LNCaP clone FGC (cell line): ENCODE measurements around the gene VIT.
A peak's percentile ranks its signal among the peaks of the same experiment; 100 is the strongest.

Experiments used
- DNase-seq: peaks from one replicate; pipeline ENCODE4 v3.0.0-alpha.2; 2011; ENCODE audit warnings: low read depth
- H3K4me3 ChIP-seq: 2 replicates; pipeline ENCODE4 v1.5.1; 2011; ENCODE audit warnings: mild to moderate bottlenecking, low read depth, low read length, control low read depth
- TF ChIP-seq, protein P1 (sequence below): IDR thresholded peaks from 2 replicates; pipeline ENCODE4 v1.5.1; 2012; ENCODE audit warnings: mild to moderate bottlenecking; ENCODE audit not compliant: control insufficient read depth, insufficient read depth; ENCODE audit errors: extremely low read depth

Gene VIT

DNA sequence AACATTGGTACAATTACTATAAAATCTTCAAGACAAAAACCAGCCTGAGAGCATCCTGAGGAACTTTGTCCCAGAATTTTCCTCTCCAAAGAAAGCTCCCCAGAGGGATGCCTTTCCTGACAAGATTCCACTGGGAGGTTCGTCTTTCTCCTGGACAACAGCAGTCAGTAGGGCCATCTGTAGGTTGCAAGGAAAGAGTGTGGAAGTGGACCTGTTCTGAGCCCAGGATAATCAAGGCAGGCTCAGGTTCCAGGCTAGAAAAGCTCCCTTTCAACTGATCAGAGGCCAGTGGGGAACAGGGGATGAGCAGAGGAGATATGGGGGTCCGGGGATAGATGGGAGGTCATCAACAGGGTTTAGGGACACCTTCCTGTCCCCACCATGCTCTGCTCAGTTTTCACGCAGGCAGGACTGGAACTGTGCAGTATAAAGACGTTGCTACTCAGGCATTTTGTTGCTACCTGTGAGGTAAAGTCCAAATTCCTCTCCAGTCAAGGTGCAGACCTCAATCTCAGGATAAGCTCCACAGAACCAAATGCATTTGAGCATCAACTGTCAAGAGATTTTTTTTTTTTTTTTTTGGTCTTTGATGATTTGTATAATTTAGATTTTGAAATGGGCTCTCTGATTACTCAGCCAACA lies 143.6 kb downstream of the VIT start:
- TF ChIP-seq, protein P1, sequence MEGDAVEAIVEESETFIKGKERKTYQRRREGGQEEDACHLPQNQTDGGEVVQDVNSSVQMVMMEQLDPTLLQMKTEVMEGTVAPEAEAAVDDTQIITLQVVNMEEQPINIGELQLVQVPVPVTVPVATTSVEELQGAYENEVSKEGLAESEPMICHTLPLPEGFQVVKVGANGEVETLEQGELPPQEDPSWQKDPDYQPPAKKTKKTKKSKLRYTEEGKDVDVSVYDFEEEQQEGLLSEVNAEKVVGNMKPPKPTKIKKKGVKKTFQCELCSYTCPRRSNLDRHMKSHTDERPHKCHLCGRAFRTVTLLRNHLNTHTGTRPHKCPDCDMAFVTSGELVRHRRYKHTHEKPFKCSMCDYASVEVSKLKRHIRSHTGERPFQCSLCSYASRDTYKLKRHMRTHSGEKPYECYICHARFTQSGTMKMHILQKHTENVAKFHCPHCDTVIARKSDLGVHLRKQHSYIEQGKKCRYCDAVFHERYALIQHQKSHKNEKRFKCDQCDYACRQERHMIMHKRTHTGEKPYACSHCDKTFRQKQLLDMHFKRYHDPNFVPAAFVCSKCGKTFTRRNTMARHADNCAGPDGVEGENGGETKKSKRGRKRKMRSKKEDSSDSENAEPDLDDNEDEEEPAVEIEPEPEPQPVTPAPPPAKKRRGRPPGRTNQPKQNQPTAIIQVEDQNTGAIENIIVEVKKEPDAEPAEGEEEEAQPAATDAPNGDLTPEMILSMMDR = no peak
- no peak for DNase-seq
- H3K4me3 ChIP-seq = no peak overlapping the region

DNA sequence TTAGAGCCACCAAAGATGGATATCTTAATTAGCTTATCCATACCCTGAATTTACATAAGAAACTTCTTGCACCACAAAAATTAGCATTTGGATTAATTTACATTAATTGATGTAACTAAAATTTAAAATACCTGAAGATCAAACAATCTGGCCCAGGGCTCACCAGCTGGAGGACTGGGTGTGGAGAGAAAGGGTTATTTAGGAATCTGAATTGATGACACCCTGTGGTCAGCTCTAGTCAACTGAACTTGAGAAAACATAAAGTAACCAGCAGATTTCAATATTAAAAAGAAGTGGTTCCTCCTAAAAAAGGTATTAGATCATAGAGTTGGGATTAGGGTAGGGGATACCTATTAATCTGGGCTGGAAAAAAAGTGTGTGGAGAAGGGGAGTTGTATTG lies 147.3 kb downstream of the VIT start:
- no peak overlapping the region for H3K4me3 ChIP-seq
- TF ChIP-seq, protein P1 = no peak
- no peak for DNase-seq

DNA sequence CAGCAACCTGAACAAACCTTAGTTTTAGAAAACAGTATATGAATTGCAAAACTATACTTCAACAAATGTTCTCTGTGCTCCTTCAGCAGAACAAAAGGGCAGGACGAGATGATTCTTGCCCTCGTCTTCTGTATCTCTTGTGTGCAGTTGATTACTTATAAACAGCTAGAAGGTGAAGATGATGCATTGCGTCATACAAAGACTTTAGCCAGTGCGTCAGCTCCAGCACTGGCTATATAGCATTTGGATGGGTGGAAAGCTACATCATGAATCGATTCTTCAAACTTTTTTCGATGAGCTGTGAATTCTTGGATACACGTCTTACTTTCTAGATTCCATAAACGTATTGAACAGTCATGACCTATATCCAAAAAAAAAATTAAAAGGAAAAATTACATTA lies 152.8 kb downstream of the VIT start:
- no peak for DNase-seq

DNA sequence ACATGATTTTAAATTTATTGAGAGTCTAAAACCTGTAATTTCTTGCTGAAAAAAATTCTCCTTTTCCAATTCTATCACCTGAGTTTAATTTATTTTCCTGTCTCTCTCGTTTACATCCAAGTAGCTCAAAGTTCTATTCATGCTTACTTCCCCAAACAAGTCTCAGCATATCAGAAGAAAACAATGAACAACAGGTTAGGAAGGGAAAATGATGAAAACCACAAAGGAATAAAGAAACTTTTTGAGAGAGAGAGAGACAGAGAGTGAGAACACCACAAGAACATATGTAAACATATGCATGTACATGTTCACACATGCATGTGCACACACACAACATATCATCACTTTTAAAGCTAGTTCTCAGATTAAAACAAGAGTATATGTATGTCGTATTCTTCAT lies 157.7 kb downstream of the VIT start:
- no peak for DNase-seq
- no peak overlapping the region for H3K4me3 ChIP-seq
- TF ChIP-seq, protein P1 = no peak

More for the DNA sequence above, 152.8 kb downstream of the VIT start:
- no peak overlapping the region for H3K4me3 ChIP-seq
- TF ChIP-seq, protein P1 = no peak

DNA sequence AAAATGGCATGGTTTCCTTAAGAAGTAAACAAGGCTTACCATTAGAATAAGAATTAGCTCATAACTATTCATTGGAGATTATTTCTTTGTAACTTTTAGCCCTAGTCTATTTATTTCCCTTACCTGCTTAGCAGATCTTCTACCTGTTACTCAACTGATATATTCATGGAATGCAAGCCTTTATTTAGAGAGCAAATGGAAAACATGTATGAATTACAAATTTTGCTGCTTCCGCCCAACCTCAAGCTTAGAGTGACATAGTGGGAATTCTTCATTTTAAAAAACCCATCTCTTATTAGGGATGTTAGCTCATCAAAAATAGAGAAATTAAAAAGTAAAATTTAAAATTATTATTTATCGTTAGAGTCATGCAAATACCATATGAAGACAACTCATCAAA lies 158.9 kb downstream of the VIT start:
- H3K4me3 ChIP-seq = no peak overlapping the region
- TF ChIP-seq, protein P1 = no peak

DNA sequence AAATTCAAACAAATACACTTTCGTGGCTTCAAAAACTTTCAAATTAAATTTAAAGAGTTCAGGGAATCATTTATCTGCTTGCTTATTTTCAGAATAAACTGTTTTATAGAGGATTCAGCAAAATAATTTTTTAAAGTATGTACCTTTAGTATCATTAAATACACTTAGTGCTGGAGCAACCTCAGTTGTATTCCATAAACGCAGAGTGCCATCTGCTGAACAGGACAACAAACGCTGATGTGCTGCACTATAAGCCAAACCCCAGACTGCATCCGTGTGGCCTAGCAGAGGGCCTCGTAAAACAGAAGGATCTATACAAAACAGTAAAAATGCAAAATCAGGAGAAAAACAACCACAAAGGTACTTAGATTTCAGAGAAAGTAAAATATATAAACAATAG lies 161.2 kb downstream of the VIT start:
- no peak overlapping the region for H3K4me3 ChIP-seq
- peak; percentile 22 for DNase-seq
- TF ChIP-seq, protein P1 = peak; percentile 70

More for the DNA sequence above, 158.9 kb downstream of the VIT start:
- no peak for DNase-seq
